Tibial artery (tissue), 4 donors: ENCODE data around the gene TTC8.

Experiments used
- DNase-seq, 2 donors: peaks; one replicate each; pipeline ENCODE4 v3.0.0-alpha.2; 2019
- H3K27ac ChIP-seq, 2 donors: fragments of 200-600 bp; sonication (generic) in 1 of 2; 1 replicate in 1 of 2; 2 replicates in 1 of 2; pipeline ENCODE4 v1.5.1; 2018 to 2019; ENCODE audit warnings: mild to moderate bottlenecking in 1 of 2
- H3K27me3 ChIP-seq, 2 donors: fragments of 200-600 bp; sonication (generic) in 1 of 2; one replicate each; pipeline versions ENCODE4 v1.5.1 to v1.6.0; 2016 to 2019
- H3K36me3 ChIP-seq, 3 donors: fragments of 200-600 bp; sonication (generic) in 2 of 3; one replicate each; pipeline ENCODE4 v1.5.1; 2016 to 2019; ENCODE audit warnings: mild to moderate bottlenecking in 2 of 3
- H3K4me1 ChIP-seq, 4 donors: fragments of 200-600 bp; sonication (generic) in 2 of 4; 1 replicate in 3 of 4; 2 replicates in 1 of 4; pipeline ENCODE4 v1.5.1; 2016 to 2019
- H3K4me3 ChIP-seq, 2 donors: fragments of 200-600 bp; sonication (generic) in 1 of 2; 1 replicate in 1 of 2; 2 replicates in 1 of 2; pipeline ENCODE4 v1.5.1; 2018 to 2019; ENCODE audit warnings: mild to moderate bottlenecking in 2 of 2
- H3K9me3 ChIP-seq, 3 donors: fragments of 200-600 bp; sonication (generic) in 1 of 3; one replicate each; pipeline ENCODE4 v1.5.1; 2016 to 2019
- intact Hi-C: fragments of 100-400 bp; cut with DNase I; formaldehyde crosslinking; loops from one replicate; pipeline ENCODE4 v1.15.0; 2023; ENCODE audit warnings: low total_unique reads
- TF ChIP-seq, protein P1 (sequence below), 2 experiments: fragments of 200-600 bp in 1 of 2; fragments of 450-650 bp in 1 of 2; IDR thresholded peaks; one replicate each; pipeline ENCODE4 v1.5.1; 2017 to 2019; ENCODE audit warnings: antibody characterized with exemption in 2 of 2, mild to moderate bottlenecking in 1 of 2, moderate library complexity in 1 of 2

TTC8 gene

GRCh38 chr14:88825503-88825902, 1.1 kb downstream of the TTC8 start:
- TF ChIP-seq, protein P1, sequence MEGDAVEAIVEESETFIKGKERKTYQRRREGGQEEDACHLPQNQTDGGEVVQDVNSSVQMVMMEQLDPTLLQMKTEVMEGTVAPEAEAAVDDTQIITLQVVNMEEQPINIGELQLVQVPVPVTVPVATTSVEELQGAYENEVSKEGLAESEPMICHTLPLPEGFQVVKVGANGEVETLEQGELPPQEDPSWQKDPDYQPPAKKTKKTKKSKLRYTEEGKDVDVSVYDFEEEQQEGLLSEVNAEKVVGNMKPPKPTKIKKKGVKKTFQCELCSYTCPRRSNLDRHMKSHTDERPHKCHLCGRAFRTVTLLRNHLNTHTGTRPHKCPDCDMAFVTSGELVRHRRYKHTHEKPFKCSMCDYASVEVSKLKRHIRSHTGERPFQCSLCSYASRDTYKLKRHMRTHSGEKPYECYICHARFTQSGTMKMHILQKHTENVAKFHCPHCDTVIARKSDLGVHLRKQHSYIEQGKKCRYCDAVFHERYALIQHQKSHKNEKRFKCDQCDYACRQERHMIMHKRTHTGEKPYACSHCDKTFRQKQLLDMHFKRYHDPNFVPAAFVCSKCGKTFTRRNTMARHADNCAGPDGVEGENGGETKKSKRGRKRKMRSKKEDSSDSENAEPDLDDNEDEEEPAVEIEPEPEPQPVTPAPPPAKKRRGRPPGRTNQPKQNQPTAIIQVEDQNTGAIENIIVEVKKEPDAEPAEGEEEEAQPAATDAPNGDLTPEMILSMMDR (IDR thresholded peaks at IDR 0.05): no peak
- intact Hi-C loops: no loop called here
- Histone ChIP-seq H3K27ac (peak overlapping the region in 1 of 2 donors; percentile 73), H3K4me1 (peaks cover 0 to 27% (median 7%) of the 10 kb centered on the region in 4 donors), H3K27me3 (no peaks in the 10 kb centered on the region), H3K4me3 (peak overlapping the region; percentile 63 to 70), H3K36me3 (no peaks in the 10 kb centered on the region), H3K9me3 (no peaks in the 10 kb centered on the region)
- no peak for DNase-seq

GRCh38 chr14:88829188-88829587, 4.7 kb downstream of the TTC8 start:
- Histone ChIP-seq H3K27ac (peak overlapping the region in 1 of 2 donors; percentile 68), H3K4me3 (no peak overlapping the region), H3K4me1 (peaks cover 0 to 58% (median 25%) of the 10 kb centered on the region in 4 donors), H3K36me3 (no peaks in the 10 kb centered on the region), H3K27me3 (no peaks in the 10 kb centered on the region), H3K9me3 (no peaks in the 10 kb centered on the region)
- TF ChIP-seq, protein P1 (IDR thresholded peaks at IDR 0.05): no peak
- no peak for DNase-seq
- intact Hi-C loops: no loop called here

DNA sequence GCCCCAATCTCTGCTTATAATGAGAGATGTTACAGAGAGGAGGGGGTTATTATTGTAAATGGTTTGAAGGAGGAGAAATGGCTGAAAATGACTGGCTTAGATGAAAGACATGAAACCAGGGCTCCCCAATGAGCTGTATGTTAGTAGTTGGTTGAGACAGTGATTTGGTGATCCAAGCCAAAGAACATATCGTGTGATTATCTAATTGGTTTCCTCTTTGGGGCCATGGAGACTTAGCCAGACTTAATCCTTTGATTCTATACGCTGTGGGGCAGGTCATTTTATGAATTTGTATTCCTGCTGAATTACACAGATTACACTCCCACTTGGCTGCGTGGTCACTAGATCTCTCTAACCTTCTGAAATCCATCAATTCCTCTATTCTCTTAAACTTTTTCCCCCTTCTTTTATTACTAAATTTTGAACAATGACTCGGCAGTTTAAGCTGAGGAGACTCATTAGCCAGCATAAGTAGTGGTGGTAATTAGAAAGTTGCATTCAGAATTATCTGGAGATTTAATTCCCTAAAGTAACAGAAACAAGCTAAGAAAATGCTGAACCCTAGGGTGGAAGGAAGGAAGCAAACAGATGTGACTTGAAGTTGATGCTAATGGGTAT, 5.3 kb downstream of the TTC8 start:
- H3K4me1 ChIP-seq: peaks cover 0 to 64% (median 30%) of the 10 kb centered on the region in 4 donors
- H3K36me3 ChIP-seq: no peaks in the 10 kb centered on the region
- H3K27me3 ChIP-seq: no peaks in the 10 kb centered on the region
- intact Hi-C loops: no loop called here
- DNase-seq: no peak
- no peaks in the 10 kb centered on the region for H3K9me3 ChIP-seq
- peak overlapping the region in 1 of 2 donors; percentile 68 for H3K27ac ChIP-seq
- H3K4me3 ChIP-seq: no peak overlapping the region
- TF ChIP-seq, protein P1 (IDR thresholded peaks at IDR 0.05): no peak

- TF ChIP-seq, protein P1 (IDR thresholded peaks at IDR 0.05): no peak
- peak overlapping the region; percentile 17 to 68 for H3K27ac ChIP-seq
- H3K9me3 ChIP-seq: no peaks in the 10 kb centered on the region
- no peaks in the 10 kb centered on the region for H3K27me3 ChIP-seq
- peaks cover 0 to 70% (median 32%) of the 10 kb centered on the region in 4 donors for H3K4me1 ChIP-seq
- DNase-seq: peak in 1 of 2 donors; percentile 70
- H3K4me3 ChIP-seq: no peak overlapping the region
- intact Hi-C loops: no loop called here
- H3K36me3 ChIP-seq: no peaks in the 10 kb centered on the region
These were observed 6.8 kb downstream of the TTC8 start for GRCh38 chr14:88831284-88831683.

GRCh38 chr14:88834883-88835431, 10.5 kb downstream of the TTC8 start:
- intact Hi-C loops: no loop called here
- no peak for DNase-seq
- H3K36me3 ChIP-seq: no peaks in the 10 kb centered on the region
- no peak overlapping the region for H3K4me3 ChIP-seq
- no peaks in the 10 kb centered on the region for H3K27me3 ChIP-seq
- peak overlapping the region; percentile 66 to 70 for H3K27ac ChIP-seq
- TF ChIP-seq, protein P1 (IDR thresholded peaks at IDR 0.05): no peak
- peaks cover 0 to 54% (median 32%) of the 10 kb centered on the region in 4 donors for H3K4me1 ChIP-seq
- no peaks in the 10 kb centered on the region for H3K9me3 ChIP-seq
